Duodenal mucosa (tissue), 2 donors: ENCODE data around the gene ELMOD3.
A peak's percentile ranks its signal among the peaks of the same experiment; 100 is the strongest.
"Not testable (repeated sequence)": the region's sequence is repeated elsewhere in the genome, so short reads cannot be mapped to it uniquely, and the experiment has no call there.

ENCODE experiments used
- H3K27ac ChIP-seq: one replicate; pipeline ENCODE4 v1.7.0; 2013; ENCODE audit warnings: low read depth, low read length
- H3K27me3 ChIP-seq, 2 donors: one replicate each; pipeline ENCODE4 v1.7.0; 2013; ENCODE audit warnings: low read length in 2 of 2, control low read depth in 1 of 2; ENCODE audit not compliant: insufficient read depth in 2 of 2, control insufficient read depth in 1 of 2
- H3K36me3 ChIP-seq, 2 donors: one replicate each; pipeline ENCODE4 v1.7.0; 2013; ENCODE audit warnings: low read length in 2 of 2, control low read depth in 1 of 2; ENCODE audit not compliant: insufficient read depth in 2 of 2, control insufficient read depth in 1 of 2
- H3K4me1 ChIP-seq, 2 donors: one replicate each; pipeline ENCODE4 v1.7.0; 2013; ENCODE audit warnings: low read length in 2 of 2, control low read depth in 1 of 2; ENCODE audit not compliant: insufficient read depth in 2 of 2, control insufficient read depth in 1 of 2
- H3K4me3 ChIP-seq, 2 donors: one replicate each; pipeline ENCODE4 v1.7.0; 2013; ENCODE audit warnings: low read length in 2 of 2, low read depth in 1 of 2
- H3K9ac ChIP-seq, 2 donors: one replicate each; pipeline ENCODE4 v1.7.0; 2013; ENCODE audit warnings: low read length in 2 of 2, low read depth in 1 of 2
- H3K9me3 ChIP-seq, 2 donors: one replicate each; pipeline ENCODE4 v1.7.0; 2013; ENCODE audit warnings: low read length in 2 of 2, control low read depth in 1 of 2; ENCODE audit not compliant: control insufficient read depth in 1 of 2

ELMOD3 gene

DNA sequence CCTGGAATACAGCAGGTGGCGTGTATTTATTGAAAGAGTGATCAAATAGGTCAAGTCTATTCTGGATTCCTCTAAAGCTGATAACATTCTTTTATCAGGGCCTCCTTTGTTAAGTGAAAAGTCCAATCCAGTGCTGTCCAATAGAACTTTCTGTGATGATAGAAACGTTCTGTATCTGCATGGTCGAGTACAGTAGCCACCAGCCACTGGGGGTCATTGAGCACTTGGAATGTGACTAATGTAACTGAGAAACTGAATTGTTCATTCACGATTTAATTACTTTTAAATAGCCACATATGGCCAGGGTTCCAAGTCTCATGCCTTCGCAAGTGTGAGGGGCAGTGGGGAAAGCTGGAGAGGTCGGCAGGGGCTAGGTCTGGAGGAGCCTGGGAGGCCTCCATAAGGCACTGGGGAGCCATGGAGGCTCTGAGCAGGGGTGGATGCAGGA lies 84.5 kb downstream of the ELMOD3 start:
- Histone ChIP-seq H3K27ac (peak overlapping the region; percentile 86), H3K4me1 (peaks cover 26 to 31% of the 10 kb centered on the region in 2 donors), H3K27me3 (no peaks in the 10 kb centered on the region), H3K9ac (peak overlapping the region; percentile 5 to 72), H3K36me3 (no peaks in the 10 kb centered on the region), H3K9me3 (no peaks in the 10 kb centered on the region), H3K4me3 (no peak overlapping the region)

DNA sequence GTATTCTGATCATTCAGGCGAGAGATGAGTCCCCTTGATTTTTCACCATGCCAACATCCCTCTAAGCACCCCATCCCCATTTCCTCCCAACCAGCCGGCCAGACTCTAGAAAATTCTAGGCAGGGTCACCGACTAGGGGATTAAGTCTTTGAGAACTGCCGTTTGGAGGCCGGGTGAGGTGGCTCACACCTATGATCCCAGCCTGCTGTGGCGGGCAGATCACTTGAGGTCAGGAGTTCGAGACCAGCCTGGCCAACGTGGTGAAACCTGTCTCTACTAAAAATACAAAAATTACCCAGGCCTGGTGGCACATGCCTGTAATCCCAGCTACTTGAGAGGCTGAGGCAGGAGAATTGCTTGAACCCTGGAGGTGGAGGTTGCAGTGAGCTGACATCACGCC lies 85.0 kb downstream of the ELMOD3 start:
- not testable (repeated sequence) for H3K27ac ChIP-seq, H3K9me3 ChIP-seq, H3K36me3 ChIP-seq, H3K4me3 ChIP-seq, H3K27me3 ChIP-seq, H3K9ac ChIP-seq
- H3K4me1 ChIP-seq, result peaks cover 23 to 26% of the 10 kb centered on the region in 2 donors

DNA sequence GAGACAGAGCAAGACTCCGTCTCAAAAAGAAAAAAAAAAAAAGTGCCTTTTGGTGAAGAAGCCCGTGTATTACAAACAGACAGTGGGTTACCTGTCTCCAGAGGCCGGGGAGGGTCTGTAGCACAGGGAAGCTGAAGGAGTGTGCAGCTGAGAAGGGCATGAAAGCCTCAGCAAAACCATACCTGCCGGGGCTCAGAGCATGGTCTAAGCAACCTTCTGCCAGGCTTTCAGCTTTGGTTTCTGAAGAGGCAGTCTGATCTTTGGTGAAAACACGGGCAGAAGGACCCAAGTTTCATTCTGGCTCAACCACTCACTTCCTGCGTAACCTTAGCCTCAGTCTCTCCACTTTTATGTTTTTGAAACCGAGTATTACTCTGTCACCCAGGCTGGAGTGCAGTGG lies 85.4 kb downstream of the ELMOD3 start:
- Histone ChIP-seq H3K4me1 (peaks cover 22 to 24% of the 10 kb centered on the region in 2 donors), H3K4me3 (no peak overlapping the region), H3K9me3 (no peaks in the 10 kb centered on the region), H3K27ac (no peak overlapping the region), H3K27me3 (no peaks in the 10 kb centered on the region), H3K9ac (no peak overlapping the region), H3K36me3 (no peaks in the 10 kb centered on the region)

DNA sequence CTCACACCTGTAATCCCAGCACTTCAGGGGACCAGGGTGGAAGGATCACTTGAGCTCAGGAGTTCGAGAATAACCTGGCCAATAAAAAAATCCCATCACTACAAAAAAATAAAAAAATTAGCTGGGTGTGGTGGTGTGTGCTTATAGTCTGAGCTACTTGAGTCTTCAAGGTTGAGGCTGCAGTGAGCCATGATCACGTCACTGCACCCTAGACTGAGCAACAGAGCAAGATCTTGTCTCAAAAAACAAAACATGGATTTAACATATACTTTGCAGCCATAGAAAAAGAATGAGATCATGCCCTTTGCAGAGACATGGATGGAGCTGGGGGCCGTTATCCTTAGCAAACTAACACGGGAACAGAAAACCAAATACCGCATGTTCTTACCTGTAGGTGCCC lies 86.2 kb downstream of the ELMOD3 start:
- H3K27me3 ChIP-seq, result no peaks in the 10 kb centered on the region
- no peak overlapping the region for H3K27ac ChIP-seq
- H3K9ac ChIP-seq, result no peak overlapping the region
- no peaks in the 10 kb centered on the region for H3K36me3 ChIP-seq
- H3K4me3 ChIP-seq, result no peak overlapping the region
- peaks cover 17 to 20% of the 10 kb centered on the region in 2 donors for H3K4me1 ChIP-seq
- H3K9me3 ChIP-seq, result no peaks in the 10 kb centered on the region
